ENCODE measurements around the gene KCTD17. TPM values are rescaled to one million over a fixed set of nuclear protein-coding genes. Genes with fewer than 3 reads are reported as not detected.

KCTD17 gene
- total RNA-seq (2021; fragmentation: NEBNext Ultra II Directional; extraction: Animal tissue kit (Norgen Biotek cat#: 25700)) = 10 to 100 TPM; 39.8 to 46.4 (median 43.3) TPM
- long read RNA-seq, partial matches to known transcripts = 4 of 8 reads
- long read RNA-seq, other reads (novel, unspliced or antisense) = 1 of 8 reads

GRCh38 chr22:37051391-37052385, at the start of gene KCTD17:
Gene KCTD17, plus strand, starts transcription at chr22:37051742. Its CDS starts 19 bp downstream, at chr22:37051761.
- DNase-seq = peak; percentile 43
- peaks cover 16% of the 10 kb centered on the region for H3K4me1 Mint-ChIP-seq (ENCODE audit: low read depth)
- peak within 1 kb of the TSS; percentile 90 for H3K4me3 Mint-ChIP-seq
- H3K27ac Mint-ChIP-seq = peak within 1 kb of the TSS; percentile 83
- H3K27me3 Mint-ChIP-seq (ENCODE audit: insufficient read depth) = peaks cover 1% of the 10 kb centered on the region
- no peaks in the 10 kb centered on the region for H3K36me3 Mint-ChIP-seq (ENCODE audit: low read depth)
- TF ChIP-seq CTCF (IDR thresholded peaks at IDR 0.05) = peak; percentile 13; the same call in 1 of the 2 replicates
- H3K9me3 Mint-ChIP-seq = no peaks in the 10 kb centered on the region

GRCh38 chr22:37001826-37002225, 49.7 kb upstream of the KCTD17 start:
- Mint-ChIP-seq H3K4me3 (no peak overlapping the region), H3K27me3 (ENCODE audit: insufficient read depth) (peaks cover 50% of the 10 kb centered on the region), H3K36me3 (ENCODE audit: low read depth) (no peaks in the 10 kb centered on the region), H3K9me3 (peaks cover 6% of the 10 kb centered on the region), H3K4me1 (ENCODE audit: low read depth) (peaks cover 10% of the 10 kb centered on the region; the same call in 1 of the 2 replicates), H3K27ac (no peak overlapping the region)
- no peak for DNase-seq
- TF ChIP-seq CTCF (IDR thresholded peaks at IDR 0.05) = no peak

GRCh38 chr22:37002633-37003032, 48.9 kb upstream of the KCTD17 start:
- no peak for DNase-seq
- peaks cover 10% of the 10 kb centered on the region; the same call in 1 of the 2 replicates for H3K4me1 Mint-ChIP-seq (ENCODE audit: low read depth)
- H3K9me3 Mint-ChIP-seq = peaks cover 6% of the 10 kb centered on the region
- H3K27ac Mint-ChIP-seq = no peak overlapping the region
- no peaks in the 10 kb centered on the region for H3K36me3 Mint-ChIP-seq (ENCODE audit: low read depth)
- no peak for TF ChIP-seq CTCF (IDR thresholded peaks at IDR 0.05)
- H3K27me3 Mint-ChIP-seq (ENCODE audit: insufficient read depth) = peaks cover 52% of the 10 kb centered on the region
- H3K4me3 Mint-ChIP-seq = no peak overlapping the region

- no peak for DNase-seq
- H3K27ac Mint-ChIP-seq = no peak overlapping the region
- H3K36me3 Mint-ChIP-seq (ENCODE audit: low read depth) = no peaks in the 10 kb centered on the region
- TF ChIP-seq CTCF (IDR thresholded peaks at IDR 0.05) = no peak
- H3K9me3 Mint-ChIP-seq = peaks cover 6% of the 10 kb centered on the region
- H3K4me3 Mint-ChIP-seq = no peak overlapping the region
- H3K27me3 Mint-ChIP-seq (ENCODE audit: insufficient read depth) = peaks cover 43% of the 10 kb centered on the region
- no peaks in the 10 kb centered on the region for H3K4me1 Mint-ChIP-seq (ENCODE audit: low read depth)
Observed at GRCh38 chr22:37007651-37008050, 43.9 kb upstream of the KCTD17 start.

- H3K27ac Mint-ChIP-seq = no peak overlapping the region
- peaks cover 6% of the 10 kb centered on the region for H3K9me3 Mint-ChIP-seq
Observed at GRCh38 chr22:37008365-37008764, 43.2 kb upstream of the KCTD17 start.

More at GRCh38 chr22:37008365-37008764, 43.2 kb upstream of the KCTD17 start:
- Mint-ChIP-seq H3K4me3 (no peak overlapping the region), H3K36me3 (ENCODE audit: low read depth) (no peaks in the 10 kb centered on the region), H3K4me1 (ENCODE audit: low read depth) (no peaks in the 10 kb centered on the region), H3K27me3 (ENCODE audit: insufficient read depth) (peaks cover 36% of the 10 kb centered on the region)
- DNase-seq = no peak
- no peak for TF ChIP-seq CTCF (IDR thresholded peaks at IDR 0.05)
